Right forelimb (tissue), 1 donor: ENCODE measurements around the gene TMEM244.
"Not testable (repeated sequence)": the region's sequence is repeated elsewhere in the genome, so short reads cannot be mapped to it uniquely, and the experiment has no call there.

ENCODE experiments used
- DNase-seq: peaks from one replicate; pipeline ENCODE4 v3.0.0-alpha.2; 2018

TMEM244 gene

DNA sequence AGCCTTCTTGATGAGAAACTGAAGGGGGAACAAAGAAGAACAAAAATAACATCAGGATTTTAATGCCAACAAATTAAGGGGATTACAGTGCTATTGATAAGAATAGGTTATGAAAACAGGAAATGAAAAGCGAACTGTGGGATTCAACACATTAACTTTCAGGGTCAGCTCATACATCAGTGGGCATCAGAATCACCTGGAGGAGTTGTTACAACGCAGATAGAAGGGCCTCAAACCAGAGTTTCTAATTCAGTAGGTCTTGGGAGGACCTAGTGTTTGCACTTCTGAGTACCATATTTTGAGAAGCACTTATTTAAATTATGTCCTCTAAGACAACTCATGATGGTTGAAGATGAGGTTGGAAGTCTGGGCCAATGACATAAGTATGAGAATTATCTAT lies 5.6 kb upstream of the TMEM244 start:
- DNase-seq, result no peak

DNA sequence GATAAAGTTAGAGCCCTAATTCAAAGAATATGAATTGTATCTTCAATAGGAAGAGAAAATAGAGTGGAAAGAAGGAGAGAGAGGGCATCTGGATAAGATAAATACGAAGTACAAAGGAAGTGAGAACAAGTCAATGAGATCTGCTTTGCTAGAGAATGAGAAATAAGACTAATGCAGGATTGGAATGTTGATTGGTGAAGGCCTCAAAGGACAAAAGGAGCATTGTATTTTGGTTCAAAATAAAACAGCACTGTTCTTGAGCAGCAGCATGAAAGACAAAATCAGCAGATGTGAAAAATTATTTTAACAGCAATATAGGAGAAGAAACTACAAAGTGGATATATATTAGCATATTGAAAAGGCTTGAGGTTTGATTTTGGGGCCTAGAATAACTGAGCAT lies 5.1 kb upstream of the TMEM244 start:
- DNase-seq, result no peak

DNA sequence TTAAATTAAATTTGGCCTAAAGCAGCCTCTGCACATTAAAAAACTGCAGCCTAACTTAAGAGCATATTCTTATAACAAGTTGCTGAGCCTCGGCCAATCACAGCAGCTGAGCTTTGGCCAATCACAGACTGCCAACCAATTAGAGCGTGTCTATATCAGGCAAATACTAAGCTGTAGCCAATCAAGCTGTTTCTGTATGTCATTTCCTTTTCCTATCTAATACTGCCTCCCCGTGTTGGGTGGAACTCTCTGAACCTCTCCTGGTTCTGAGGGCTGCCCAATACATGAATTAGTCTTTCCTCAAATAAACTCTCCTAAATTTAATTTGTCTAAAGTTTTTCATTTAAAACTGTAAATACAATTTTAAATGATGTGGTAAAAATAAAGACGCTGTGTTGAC lies 3.9 kb upstream of the TMEM244 start:
- DNase-seq, result no peak

DNA sequence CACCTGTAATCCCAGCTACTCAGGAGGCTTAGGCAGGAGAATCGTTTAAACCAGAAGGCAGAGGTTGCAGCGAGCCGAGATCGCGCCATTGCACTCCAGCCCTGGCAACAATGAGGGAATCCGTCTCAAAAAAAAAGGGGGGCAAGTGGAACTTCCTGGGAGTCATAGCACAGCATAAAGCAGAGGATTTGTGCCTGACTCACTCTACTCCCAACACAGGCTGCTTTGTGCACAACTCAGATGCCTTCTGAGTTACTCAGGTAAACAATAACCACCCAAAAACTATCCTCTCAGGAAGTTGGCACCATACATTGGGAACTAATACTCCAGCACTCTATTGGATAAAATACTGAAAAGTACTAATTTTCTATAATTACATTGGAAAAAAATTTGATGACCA lies 2.5 kb upstream of the TMEM244 start:
- DNase-seq, result no peak

DNA sequence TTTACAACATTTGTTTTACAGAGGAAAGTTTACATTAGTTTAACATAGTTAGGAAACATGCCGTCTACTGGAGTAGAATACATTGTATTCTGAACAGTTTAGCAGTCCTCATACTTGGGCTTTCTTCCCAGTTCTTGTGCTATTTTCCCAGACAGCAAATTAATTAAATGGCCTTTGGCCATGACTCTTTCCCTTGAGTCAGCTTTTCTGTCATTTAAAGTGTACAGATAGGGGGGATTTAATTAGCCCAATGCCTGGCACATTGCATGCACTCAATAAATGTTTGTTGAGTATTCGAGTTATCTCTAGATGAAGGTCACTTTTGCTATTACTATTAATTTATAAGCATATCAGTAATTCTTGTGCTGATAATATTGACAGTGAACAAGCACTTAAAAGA lies 1.6 kb downstream of the TMEM244 start:
- no peak for DNase-seq

DNA sequence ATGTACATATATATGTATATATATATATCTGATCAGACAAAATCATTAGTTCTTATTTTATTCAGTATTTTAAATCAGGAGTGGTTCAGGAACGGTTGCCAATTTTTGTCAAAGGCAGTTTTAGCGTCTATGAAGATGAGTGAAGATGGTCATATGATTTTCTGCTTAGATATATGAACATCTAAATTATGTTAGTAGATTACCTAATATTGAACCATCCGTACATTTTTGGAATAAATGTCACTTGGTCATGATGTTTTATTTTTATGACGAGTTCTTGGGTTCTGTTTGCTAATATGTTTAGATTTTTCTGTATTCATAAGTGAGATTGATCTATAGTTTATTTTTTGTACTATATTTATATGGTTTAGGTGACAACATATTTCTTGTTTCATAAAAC lies 3.3 kb downstream of the TMEM244 start:
- no peak for DNase-seq

DNA sequence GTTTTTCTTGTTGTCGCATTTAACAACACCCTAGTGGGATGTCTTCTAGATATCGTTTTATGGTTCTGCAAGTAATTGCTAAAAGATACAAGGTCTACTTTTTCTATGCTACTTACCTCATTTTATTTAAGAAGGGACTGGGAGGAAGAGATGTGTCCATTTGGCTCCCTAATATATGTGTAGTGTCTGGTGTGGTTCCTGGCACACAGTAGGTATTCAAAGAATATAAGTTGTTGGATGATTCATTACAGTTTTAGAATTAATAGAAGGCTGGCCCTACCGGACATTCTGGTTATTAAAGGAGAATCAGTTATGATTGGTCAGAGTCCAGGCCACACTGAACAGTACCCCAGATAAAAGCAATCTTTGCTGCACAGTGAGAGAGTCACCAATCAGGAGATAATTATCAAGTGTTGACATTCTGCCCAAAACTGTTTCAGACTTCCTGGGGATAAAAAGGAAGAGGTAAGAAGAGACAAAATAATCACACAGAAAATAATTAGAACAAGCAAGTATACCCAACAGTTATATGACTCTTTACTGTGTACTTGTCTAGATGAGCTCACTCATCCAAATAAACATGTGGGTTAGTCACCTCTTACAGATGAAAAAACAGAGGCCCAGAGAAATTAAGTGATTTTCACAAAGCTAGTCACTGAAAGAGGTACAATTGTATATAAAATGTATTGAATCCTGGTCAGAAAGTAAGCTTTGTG lies 7.0 kb downstream of the TMEM244 start:
- no peak for DNase-seq

DNA sequence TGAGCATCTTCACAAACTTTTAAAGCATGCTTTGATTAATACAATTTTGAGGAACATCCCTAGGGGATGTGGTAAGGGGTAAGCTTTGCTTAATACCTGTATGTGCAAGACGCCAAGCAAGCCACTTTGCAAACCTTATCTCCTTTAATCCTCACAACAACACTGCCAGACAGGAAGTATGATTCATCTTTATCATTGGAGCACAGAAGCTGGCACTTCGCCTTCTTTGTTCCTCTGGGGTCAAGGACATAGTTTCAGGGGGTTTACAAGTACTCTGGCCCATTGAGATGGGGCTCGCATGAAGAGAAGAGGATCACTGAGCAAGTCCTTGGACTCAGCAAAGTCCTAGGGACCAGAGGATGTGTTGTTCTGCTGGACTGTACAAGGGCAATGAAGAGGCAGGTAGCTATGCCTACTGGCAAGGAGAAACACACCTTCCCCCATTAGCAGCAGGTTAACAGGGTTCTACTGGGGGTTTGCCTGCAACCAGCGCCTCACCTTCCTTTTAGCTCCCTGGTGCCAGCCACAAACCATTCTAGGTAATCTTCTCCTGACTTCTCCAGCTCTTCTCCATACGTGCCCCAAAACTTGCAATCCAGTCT lies 8.8 kb downstream of the TMEM244 start:
- DNase-seq, result no peak

DNA sequence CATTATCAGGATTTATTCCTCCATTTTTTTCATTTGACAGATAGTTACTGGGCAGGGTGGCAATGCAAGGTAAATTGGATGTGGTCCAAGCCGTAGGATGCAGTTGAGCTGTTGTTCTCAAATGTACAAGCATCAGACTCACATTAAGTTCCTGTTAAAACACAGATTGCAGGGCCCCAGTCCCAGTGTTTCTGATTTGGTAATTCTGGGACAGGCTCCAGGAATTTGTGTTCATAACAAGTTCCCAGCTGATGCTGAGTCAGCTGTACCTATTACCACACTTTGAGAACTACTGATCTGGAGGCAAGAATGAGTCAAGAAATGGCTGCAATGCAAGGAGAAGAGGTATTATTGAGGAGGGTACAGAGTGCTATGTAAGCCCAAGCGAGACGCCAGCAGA lies 11.7 kb downstream of the TMEM244 start:
- no peak for DNase-seq

DNA sequence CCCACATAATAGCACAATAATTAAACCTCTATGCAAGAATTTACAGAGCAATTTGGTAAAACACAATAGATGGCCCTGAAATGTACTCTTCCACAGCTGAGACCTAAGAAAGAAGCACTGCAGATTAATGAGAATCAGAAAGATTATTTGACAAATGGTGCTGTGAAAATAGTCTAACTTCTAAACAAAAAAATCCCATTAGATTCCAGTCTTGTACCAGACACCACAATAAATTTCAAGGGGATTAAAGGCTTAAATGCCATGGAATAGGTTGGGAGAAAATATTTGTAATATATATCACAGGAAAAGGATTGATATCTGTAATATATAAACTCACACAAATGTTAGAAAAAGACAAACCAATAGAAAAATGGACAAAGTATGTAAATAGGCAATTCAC lies 14.4 kb downstream of the TMEM244 start:
- no peak for DNase-seq

DNA sequence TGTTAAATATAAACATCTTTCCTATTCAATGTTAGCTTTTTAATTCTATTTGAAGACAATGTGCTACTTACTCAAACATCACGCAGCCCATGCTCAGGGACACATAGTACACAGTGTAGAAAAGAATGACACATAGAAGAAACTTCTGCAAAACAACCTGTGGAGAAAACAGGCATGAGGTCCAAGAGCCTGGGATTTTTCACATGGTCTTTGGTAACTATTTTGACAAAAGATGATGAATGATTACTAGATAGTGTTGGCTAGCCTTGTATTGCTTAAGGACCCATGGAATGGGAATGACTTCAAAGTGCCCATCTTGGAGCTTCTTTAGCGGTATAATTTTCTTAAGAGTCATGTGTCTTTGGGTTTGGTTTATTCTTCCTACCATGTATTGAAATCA lies 15.4 kb downstream of the TMEM244 start:
- no peak for DNase-seq

DNA sequence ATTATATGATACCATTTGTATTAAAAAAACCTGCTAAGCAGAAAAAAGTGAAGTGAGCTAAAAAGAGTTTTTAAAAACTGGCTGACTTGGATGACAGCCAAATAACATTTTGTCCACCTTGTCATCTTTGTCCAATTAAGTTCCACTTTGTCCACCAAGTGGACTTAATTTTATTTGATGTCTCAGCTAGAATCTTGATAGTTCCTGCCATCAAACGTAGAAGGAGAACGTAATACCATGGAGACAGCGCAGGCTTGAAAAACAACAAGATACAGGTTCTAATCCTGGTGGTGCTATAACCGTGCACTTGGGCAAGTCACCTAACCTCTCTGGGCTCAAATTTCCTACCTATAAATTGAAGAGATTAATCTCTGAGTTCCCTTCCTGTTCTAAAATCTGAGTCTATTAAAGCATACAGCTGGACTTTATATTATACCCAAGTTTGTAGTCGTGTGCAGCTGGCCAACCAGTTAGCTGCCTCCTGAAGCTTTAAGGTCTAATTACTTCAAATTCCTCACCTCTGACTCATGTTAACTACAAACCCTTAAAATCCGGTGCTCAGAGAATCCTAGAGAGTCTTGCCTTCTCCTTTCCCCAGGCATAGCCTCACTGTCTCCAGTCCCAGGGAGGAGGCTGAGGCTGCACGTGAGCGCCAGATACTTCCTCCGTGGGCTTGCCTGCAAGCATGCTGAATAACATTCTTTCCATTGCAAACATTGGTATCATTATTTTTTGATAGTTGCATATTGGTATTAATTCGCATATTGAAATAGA lies 16.8 kb downstream of the TMEM244 start:
- no peak for DNase-seq

DNA sequence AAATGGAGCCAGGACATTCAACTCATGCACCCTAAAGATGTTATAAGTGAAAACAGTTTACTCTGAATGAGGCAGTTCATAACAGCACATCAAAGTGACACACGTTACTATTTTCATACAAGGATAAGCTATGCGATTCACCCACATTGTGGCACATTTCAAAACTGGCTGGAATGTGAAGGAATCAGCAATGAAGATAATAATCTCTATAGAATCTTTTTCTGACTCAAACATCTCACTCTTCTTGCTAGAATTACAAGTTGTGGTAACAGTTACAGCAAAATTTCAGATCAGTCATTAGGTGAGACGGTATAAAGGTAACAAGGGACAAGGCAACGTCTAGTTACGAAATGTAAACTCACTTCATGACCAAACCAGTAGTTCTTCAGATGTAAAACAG lies 17.5 kb downstream of the TMEM244 start:
- no peak for DNase-seq

DNA sequence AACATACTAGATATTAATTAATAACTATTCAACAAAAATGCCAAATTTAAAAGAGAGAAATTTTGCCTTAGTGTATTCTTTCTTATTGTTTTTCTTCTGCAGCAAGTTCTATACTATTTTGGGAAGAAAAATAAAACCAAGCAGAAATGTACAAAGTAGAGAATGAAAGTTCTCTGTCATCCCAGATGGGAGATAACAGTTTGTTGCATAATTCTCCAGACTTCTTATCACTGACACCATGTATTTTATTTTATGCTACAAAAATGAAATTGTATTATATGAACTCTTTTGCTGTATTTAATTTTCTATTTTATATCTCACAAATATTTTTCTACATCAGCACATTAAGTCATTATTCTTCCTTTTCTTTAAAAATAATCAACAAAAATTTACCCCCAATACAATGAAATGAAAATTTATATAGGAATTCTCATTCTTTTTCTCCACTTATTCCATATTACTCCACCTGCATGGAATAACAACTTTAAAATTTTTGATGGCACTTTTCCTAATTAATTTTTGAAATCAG lies 18.2 kb downstream of the TMEM244 start:
- DNase-seq, result no peak

DNA sequence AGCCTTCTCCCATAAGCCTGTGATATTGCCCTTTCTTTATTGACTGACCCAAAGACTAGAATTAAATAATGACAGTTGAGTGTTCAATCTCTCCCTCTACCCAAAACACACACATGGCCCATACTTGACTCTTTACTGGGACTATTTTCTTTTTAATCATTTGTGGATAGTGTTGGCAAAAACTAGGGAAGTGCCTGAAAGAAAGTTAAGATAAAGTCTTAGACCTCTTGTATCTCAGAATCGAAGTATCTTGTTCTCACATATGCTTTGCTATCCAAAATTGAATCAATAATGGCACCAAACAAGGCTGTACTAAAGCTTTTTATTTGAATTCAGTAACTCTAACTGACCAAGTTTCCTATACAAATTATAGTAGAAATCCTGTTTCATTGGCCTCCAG lies 19.0 kb downstream of the TMEM244 start:
- DNase-seq, result no peak

DNA sequence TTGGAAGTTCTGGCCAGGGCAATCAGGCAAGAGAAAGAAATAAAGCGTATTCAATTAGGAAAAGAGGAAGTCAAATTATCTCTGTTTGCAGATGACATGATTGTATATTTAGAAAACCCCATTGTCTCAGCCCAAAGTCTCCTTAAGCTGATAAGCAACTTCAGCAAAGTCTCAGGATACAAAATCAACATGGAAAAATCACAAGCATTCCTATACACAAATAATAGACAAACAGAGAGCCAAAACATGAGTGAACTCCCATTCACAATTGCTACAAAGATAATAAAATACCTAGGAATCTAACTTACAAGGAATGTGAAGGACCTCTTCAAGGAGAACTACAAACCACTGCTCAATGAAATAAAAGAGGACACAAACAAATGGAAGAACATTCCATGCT lies 21.6 kb downstream of the TMEM244 start:
- DNase-seq, result not testable (repeated sequence)

DNA sequence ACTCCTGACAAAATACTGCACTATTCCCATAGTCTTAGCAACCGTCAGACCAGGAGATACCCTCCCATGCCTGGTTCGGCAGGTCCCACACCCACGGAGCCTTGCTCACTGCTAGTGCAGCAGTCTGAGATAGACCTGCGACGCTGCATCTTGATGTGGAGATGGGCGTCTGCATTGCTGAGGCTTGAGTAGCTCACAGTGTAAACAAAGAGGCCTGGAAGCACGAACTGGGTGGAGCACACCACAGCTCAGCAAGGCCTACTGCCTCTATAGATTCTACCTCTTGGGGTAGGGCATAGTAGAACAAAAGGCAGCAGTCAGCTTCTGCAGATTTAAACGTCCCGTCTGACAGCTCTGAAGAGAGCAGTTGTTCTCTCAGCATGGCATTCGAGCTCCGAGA lies 25.4 kb downstream of the TMEM244 start:
- no peak for DNase-seq

DNA sequence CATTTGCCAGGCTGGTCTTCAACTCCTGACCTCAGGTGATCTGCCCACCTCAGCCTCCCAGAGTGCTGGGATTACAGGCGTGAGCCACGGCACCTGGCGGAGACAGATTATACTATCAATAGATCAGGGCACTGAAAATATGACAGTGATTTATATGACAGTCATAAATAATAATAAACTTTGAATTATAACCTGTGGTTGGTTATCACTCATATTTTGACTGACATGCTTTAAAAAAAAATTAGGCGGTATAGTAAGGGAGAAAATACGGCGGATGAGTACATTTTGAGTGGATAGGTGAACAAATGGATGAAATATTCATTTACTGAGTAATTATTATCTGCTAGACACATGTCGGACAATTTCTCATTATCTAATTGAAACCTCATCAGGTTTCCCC lies 28.8 kb downstream of the TMEM244 start:
- no peak for DNase-seq

DNA sequence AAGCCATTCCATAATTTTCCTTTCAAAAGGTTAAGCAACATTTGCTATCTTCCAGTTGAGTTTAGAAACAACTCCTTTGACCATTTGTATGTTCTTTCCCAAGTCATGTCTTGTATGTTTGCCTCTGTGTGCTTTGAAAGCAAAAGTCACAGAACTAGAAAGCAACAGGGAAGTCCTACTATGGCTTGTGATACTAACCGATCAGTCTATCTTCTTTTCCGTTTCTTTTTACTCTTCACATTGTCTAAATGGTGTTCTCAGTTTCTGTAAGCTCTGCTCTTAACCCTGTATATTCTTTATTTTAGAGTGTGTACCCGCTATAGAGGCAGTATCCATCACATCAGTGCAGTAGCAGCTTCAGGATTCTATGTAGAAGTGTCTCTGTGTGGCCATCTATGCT lies 32.9 kb downstream of the TMEM244 start:
- no peak for DNase-seq

DNA sequence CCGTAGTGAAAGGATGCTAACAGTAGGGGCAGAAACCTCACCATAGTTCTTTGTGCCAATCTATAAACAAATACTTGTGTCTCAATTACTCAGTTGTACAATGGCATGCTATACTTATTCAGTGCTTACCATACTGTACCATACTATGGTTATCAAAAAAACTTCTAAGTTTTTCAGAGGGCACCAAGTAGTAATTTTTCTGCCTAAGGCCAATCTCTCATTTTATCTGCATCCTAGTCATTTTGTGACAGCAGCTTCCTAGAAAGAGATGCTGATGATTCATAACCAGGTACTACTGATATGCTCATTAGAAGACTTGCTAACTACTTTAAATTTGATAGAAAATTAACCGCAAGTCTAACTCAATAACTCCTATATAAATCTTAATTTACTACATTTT lies 42.9 kb downstream of the TMEM244 start:
- DNase-seq, result no peak

DNA sequence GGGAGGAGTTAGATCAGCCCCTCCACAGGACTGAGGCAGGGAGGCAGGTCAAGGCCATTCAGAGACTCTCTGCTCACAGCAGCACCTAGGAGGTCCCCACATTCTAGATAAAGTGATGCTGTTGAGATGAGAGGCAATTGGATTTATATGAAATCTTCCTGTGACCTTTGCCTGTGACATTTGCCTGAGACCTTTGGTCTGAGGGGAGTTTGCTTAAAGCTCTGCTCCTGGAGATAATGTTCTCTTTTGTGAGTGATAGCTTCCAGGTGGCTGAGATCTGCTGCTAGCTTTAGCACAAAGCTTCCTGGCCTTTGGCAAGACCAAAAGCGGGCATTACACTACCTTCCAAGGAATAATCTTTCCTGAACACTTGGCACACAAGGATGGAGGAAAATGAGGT lies 43.3 kb downstream of the TMEM244 start:
- no peak for DNase-seq

DNA sequence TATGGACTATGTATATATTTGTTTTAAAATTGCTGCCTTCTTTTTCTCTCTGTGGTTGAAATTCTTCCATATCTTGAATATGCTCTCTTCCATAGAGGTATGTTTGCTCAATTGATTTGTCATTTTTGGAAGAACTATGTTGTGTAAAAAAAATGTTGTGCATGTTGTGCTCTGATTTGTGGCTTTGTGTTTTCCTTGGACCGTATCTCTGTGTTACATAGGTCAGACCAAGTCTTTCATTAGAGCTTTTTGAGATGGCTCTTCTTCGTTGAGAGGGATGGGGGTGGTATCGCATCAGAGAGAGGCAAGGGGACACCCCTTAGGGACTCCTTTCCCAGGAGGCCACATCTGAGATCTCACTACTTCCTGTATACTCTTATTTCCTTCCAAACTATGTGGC lies 43.8 kb downstream of the TMEM244 start:
- no peak for DNase-seq

DNA sequence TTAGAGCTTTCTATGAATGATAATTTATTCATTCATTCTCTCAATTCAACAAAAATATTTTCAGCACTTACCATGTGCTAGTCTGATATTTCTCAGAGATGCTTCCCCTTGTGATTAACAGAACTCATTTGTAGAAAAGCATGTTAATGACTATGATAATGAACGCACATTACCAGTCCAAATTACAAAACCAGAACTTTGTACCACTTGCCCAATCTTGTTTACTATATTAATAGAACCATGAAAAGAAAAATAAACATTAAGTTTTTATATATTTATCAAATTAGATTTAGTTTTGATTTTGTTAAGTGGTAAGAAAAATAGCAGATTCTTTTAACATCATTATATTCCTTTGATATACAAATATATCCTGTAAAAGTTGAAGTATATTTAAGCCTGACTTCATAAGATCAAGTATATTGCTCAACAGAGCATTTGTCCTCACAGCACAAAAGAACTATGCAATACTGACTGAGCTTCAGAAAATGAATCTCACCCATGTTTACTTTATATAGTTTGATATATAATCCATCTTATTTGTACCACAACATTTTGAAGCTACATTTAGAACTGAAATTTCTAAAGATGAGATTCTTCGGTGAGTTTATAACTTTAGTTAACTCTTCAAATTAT lies 48.9 kb downstream of the TMEM244 start:
- DNase-seq, result no peak

DNA sequence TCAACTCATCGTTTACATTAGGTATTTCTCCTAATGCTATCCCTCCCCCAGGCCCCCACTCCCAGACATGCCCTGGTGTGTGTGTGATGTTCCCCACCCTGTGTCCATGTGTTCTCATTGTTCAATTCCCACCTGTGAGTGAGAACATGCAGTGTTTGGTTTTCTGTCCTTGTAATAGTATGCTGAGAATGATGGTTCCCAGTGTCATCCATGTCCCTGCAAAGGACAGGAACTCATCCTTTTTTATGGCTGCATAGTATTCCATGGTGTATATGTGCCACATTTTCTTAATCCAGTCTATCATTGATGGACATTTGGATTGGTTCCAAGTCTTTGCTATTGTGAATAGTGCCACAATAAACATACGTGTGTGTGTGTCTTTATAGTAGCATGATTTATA lies 54.0 kb downstream of the TMEM244 start:
- not testable (repeated sequence) for DNase-seq
